ENCODE results near the gene TMEM213.

Gene TMEM213

GRCh38 chr7:138843632-138844580 lies 46.1 kb downstream of the TMEM213 start:
- DNase-seq (ENCODE audit: low read depth): no peak
- no peak overlapping the region for H3K4me3 ChIP-seq (ENCODE audit: control insufficient read depth, low read depth, low read length)
- no peak for TF ChIP-seq CTCF (IDR thresholded peaks at IDR 0.05; ENCODE audit: control insufficient read depth, insufficient read depth, low read depth, low read length, missing control alignments)

- DNase-seq (ENCODE audit: low read depth): no peak
- no peak overlapping the region for H3K4me3 ChIP-seq (ENCODE audit: control insufficient read depth, low read depth, low read length)
- no peak for TF ChIP-seq CTCF (IDR thresholded peaks at IDR 0.05; ENCODE audit: control insufficient read depth, insufficient read depth, low read depth, low read length, missing control alignments)
Measured at GRCh38 chr7:138845711-138846110, 47.9 kb downstream of the TMEM213 start.

GRCh38 chr7:138848056-138848980 lies 50.5 kb downstream of the TMEM213 start:
- H3K4me3 ChIP-seq (ENCODE audit: control insufficient read depth, low read depth, low read length): no peak overlapping the region
- no peak for DNase-seq (ENCODE audit: low read depth)
- no peak for TF ChIP-seq CTCF (IDR thresholded peaks at IDR 0.05; ENCODE audit: control insufficient read depth, insufficient read depth, low read depth, low read length, missing control alignments)

GRCh38 chr7:138849701-138850100 lies 51.9 kb downstream of the TMEM213 start:
- TF ChIP-seq CTCF (IDR thresholded peaks at IDR 0.05; ENCODE audit: control insufficient read depth, insufficient read depth, low read depth, low read length, missing control alignments): no peak
- DNase-seq (ENCODE audit: low read depth): no peak
- H3K4me3 ChIP-seq (ENCODE audit: control insufficient read depth, low read depth, low read length): no peak overlapping the region

GRCh38 chr7:138852469-138852868 lies 54.7 kb downstream of the TMEM213 start:
- TF ChIP-seq CTCF (IDR thresholded peaks at IDR 0.05; ENCODE audit: control insufficient read depth, insufficient read depth, low read depth, low read length, missing control alignments): no peak
- no peak overlapping the region for H3K4me3 ChIP-seq (ENCODE audit: control insufficient read depth, low read depth, low read length)
- DNase-seq (ENCODE audit: low read depth): no peak

- H3K4me3 ChIP-seq (ENCODE audit: control insufficient read depth, low read depth, low read length): no peak overlapping the region
- DNase-seq (ENCODE audit: low read depth): no peak
- no peak for TF ChIP-seq CTCF (IDR thresholded peaks at IDR 0.05; ENCODE audit: control insufficient read depth, insufficient read depth, low read depth, low read length, missing control alignments)
Measured at GRCh38 chr7:138853448-138853847, 55.7 kb downstream of the TMEM213 start.
